GM19193 (cell line): ENCODE measurements around the gene LPIN1.

Source experiments
- POLR2A ChIP-seq: IDR thresholded peaks from 4 replicates; pipeline ENCODE4 v1.6.1; 2011; ENCODE audit not compliant: insufficient read depth, insufficient read length; ENCODE audit errors: extremely low read depth

Gene LPIN1, protein sequence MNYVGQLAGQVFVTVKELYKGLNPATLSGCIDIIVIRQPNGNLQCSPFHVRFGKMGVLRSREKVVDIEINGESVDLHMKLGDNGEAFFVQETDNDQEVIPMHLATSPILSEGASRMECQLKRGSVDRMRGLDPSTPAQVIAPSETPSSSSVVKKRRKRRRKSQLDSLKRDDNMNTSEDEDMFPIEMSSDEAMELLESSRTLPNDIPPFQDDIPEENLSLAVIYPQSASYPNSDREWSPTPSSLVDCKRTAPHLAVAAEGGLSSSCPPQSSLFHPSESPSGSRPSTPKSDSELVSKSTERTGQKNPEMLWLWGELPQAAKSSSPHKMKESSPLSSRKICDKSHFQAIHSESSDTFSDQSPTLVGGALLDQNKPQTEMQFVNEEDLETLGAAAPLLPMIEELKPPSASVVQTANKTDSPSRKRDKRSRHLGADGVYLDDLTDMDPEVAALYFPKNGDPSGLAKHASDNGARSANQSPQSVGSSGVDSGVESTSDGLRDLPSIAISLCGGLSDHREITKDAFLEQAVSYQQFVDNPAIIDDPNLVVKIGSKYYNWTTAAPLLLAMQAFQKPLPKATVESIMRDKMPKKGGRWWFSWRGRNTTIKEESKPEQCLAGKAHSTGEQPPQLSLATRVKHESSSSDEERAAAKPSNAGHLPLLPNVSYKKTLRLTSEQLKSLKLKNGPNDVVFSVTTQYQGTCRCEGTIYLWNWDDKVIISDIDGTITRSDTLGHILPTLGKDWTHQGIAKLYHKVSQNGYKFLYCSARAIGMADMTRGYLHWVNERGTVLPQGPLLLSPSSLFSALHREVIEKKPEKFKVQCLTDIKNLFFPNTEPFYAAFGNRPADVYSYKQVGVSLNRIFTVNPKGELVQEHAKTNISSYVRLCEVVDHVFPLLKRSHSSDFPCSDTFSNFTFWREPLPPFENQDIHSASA

DNA sequence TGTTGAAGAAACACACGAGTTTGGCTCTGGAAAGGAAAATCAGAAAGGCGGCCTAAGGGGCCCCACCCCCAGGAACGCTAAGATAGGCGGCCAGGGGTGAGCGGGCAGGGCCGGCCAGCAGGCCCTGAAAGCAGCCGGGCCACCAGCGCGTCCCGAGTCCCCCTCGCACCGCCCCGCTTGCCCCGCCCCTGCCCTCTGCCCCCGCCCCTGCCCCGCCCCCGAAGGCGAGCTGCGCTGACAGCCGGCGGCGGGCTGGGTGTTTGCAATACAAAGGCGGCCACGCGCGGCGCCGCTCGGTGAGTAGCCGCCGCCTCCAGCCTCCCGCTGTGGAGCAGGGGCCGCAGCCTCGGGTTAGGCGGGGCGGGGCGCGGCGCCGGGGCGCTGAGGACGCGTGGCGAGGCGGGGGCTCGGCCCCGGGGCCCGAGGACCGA, at the start of gene LPIN1:
Gene LPIN1 (plus strand): TSS at position 257 of the 431 bp plus-strand sequence. CDS start 18,910 bp downstream, outside the sequence.
- peak; percentile 73 for TF ChIP-seq POLR2A

DNA sequence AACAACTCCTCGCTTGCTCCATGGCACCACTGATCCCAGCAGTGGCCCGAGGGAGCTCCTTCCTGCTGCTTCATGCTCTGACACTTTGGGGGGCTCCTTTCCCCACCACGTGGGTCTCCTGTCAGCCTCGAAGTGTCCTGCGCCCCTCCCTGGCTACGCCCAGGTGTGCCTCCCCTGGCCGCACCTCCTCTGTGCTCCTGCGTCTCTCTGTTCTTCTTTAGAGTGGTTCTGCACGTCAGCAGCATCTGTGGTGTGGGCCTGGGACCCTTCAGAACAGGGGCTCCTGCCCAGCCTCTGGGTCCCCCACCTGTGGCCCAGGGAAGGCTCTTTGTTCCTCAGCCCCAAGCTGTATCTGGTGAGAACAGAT, 49.7 kb upstream of the LPIN1 start:
- no peak for TF ChIP-seq POLR2A

DNA sequence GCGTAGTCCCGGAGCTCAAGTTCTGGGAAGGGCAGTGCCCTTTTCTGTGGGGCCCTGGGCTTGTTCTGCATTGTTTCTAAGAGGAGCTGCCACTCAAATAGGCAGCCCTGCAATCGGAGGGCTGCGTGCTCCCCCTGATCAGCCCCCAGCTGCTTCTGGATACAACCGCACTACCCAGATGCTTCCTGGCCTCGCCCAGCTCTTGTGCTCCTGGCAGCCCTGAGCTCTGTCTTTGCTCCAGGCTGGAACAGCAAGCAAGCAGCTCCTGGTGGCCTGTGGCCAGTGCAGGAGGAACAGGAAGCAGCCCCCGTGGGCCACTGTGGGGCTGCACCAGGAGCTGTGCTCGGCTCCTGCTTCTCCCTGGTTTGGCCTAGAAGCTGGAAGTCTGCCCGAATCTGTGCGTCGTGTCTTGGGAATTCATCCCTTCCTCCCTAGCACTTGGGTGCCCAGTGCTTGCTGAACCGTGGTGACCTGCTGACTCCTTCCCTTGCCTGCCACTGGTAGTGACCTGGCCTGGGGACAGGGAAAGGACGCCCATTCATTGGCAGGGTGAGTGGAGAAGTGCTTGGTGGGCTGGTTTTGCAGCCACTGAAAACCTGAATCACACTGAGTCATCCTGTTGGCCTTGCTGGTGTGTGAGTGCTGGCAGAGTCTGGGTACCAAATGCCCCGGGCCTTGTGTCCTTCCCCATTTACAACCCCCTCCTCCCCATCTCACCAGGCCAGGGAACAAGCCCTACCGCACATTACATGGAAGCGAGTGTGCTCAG, 49.1 kb upstream of the LPIN1 start:
- no peak for TF ChIP-seq POLR2A

DNA sequence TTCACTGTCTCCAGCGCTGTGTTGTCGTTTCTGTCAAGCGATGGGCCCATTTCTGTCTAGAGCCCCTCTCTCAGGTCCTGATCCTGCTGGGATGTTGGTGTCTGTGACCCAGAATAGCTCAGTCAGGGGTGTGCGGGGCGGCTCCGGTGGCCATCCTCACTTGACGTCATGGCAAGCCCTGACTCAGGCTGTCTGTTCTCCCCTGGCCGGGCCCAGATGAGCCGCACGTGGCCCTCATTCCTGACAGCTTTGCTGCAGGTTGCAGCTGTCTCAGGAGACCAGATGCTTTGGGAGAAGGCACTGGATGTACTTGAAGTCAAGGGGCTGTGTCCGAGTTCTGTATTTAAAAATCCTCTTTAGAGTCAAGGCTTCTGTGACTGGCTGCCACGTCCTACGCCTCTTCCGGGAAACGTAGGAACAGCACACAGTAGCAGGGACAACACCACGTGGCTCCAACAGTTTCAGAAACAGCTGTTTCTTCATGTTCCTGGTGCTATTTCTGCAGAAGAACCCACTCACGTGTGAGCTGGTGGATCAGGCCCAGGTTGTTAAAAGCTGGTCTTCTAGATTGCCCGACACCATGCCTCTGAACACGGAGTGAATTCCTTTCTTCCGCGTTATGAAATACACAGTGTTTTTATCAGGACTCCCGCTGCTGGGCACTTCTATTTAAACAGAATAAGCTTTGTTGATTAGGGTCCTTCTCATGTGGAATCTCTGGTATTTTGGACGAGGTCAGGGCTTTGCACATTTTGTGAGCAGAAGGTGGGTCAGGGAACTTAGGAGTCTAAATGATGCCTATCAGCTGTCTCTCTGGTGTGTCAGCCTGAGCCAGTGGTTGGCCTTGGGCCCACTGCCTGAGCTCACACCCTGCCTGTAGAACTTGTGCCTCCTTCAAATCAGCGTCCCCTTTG, 48.2 kb upstream of the LPIN1 start:
- TF ChIP-seq POLR2A, result no peak

DNA sequence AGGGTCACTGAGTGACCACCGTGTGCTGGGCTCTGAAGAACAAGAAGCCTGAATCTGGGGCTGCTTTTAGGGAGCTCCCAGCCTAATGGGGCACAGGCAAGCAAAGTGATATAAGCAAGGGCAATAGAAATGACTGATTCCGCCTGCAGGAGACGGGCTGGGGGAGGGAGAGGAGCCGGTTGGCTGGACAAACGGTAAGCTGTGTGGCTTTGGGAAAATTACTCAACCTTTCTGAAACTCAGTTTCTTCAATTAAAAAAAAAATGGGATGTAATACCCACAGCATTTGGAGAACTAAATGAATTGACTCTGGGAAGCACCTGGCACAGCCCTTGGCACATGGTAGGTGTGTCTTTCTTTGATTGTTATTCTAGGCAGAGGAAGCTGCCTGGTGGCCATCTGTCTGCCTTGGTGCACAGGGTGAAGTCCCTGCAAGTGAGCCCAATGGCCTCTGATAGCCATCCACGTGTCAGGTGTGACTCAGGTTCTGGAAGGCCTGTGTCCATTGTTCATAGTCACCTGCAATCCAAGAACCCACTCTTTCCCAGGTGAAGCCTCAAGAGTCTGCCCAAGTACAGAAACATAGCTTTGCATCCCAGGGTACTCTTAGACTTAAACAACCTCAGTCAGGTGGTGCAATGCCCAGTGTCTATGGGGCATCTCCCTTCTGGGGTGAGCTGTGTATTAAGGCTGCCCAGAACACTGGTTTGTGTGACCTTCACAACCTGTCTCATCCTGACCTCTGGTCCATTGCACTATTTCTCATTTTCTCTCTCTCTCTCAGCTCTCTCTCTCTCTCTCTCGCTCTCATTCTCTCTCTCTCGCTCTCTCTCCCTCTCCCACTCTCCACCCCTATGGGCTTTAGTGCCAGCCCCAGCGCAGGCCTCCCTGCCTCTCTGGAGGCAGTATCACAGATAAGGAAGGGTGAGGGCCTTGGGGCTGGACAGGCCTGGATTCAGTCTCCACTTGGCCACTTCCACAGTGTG, 46.5 kb upstream of the LPIN1 start:
- TF ChIP-seq POLR2A, result no peak

DNA sequence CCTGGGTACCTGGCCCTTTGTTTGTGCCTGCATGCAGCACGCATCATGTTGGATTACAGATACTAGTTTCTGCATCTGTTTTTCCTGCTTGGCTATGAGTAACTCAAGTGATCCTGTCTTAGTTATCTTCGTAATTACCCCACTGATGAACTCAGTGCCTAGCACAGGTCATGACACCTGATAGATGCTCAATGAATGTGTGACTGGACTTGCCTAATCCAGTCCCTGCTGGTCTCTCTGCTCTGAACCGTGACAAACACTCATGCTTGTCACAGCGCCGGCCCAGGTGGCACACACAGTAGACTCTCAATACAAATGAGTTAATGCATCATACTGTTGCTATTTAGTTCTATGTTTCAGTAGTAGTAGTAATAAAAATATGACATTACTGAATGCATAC, 45.2 kb upstream of the LPIN1 start:
- no peak for TF ChIP-seq POLR2A

DNA sequence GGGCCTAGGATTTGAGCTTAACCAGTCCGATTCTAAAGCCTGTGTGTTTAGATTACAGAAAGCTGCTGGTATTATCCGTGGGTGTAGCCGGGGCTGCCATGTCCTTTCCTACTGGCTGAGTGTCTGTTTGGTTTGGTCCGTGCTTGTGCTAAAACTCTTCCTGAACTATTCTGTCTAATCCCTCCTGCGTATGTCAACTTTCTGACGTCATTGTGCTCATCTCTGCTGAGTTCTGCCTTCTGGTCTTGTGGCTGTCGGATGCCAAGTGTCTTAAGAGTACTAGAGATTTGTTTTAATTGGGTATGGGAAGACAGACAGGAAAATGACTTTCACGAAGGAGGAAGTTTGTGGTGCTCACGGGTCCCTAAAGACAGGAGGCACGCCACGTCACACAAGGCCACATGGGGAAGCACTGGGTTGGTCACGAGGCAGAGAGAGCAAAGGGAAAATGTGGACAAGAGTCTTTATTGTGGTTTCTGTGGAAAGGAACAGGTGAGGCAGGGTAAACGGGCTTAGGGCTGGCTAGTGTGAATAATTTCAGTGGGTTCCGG, 44.6 kb upstream of the LPIN1 start:
- no peak for TF ChIP-seq POLR2A

DNA sequence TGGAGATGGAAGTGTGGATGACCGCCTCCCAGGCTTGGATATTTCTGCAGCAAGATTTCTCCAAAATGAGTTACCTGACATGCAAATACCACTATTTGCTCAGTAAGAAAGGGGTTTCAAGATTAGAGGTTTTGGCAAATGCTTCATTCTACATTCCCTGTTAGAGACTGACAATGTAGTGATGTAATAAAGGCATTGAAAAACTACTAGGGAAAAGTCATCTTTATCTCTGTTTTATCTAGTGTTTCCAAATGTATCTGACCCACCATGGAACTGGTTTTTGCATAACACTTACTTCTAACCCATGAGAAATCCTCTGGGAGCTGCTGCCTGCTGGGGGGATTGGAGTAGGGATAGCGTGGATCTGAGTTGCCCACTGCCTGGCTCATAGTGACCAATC, 43.5 kb upstream of the LPIN1 start:
- TF ChIP-seq POLR2A, result no peak

DNA sequence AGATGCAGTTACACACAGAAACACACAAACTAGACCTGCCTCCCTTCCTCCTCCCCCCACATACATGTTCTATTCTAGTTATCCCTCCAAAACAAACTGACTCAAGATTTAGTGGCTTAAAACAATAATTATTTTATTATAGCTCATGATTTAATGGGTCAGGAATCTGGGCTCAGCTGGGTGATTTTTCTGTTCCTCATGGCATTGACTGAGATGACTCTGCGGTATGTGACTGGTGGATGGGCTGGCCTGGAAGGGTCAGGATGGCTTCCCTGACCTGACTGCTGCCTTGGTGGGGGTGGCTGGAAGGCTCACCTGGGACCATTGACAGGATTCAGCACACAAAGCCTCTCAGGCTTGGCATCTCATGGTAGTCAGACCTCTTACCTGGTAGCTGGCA, 42.7 kb upstream of the LPIN1 start:
- no peak for TF ChIP-seq POLR2A

DNA sequence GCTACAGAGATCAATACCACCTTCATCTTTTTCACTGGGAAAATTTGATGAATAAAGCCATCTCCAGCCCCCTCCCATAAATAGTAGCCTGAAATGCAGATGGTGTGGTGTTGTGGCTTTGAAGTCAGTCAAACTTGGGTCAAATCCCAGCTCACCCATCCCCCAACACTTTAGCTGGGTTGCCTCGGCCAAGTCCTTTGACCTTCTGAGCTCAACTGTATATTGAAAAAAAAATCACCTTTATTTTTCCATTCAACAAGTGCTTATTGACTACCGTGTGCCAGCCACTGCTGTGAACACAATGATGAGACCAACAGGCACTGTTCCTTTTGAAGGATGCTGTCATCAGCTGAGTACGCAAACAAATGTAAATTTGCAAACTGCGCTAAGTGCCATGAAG, 41.4 kb upstream of the LPIN1 start:
- TF ChIP-seq POLR2A, result no peak

DNA sequence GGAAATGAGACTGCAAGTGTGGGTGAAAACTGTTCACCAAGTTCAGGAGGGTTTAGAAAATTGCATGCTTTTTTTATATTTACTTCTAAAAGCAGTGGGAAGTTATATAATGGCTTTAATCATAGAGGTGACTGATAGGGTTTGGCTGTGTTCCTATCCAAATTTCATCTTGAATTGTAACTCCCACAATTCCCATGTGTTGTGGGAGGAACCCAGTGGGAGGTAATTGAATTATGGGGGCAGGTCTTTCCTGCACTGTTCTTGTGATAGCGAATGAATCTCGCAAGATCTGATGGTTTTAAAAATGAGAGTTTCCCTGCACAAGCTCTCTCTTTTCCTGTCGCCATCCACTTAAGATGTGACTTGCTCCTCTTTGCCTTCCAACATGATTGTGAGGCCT, 40.7 kb upstream of the LPIN1 start:
- TF ChIP-seq POLR2A, result no peak

DNA sequence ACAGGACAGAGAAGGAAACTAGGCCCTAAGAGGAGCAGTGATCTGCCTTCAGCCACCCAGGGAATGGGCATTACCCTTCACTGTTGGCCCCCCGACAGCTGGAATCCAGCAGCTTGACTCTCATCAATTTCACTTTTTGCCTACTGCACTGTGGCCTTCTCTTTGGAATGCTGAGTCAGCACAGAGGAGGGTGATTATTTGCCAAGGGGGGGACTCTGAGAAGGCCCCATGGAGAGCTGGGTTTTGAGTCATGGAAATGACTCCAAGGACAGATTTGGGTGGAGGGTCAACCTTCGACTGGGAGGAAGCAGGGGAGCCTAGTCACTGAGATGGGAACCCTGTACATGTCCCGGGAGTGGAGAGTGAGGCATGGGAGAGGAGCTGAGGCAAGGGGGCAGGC, 38.3 kb upstream of the LPIN1 start:
- no peak for TF ChIP-seq POLR2A

DNA sequence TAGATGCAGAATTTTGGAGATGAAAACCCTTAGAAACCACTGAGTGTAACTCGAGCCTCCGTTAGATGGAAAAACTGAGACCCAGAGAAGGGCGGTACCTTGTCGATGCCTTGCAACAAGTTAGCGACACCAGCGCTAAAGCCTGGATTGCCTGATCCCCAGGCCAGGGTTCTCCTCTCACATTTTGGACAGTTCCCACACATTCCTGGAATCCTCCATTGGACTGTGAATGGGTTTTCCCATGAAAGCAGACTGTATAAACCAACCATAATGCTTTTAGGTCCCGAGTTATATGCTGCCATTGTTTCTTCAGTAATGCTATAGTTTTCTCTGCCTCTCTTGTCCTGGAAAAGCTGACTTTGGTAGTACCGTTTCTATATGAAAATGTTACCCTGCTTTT, 37.1 kb upstream of the LPIN1 start:
- no peak for TF ChIP-seq POLR2A

DNA sequence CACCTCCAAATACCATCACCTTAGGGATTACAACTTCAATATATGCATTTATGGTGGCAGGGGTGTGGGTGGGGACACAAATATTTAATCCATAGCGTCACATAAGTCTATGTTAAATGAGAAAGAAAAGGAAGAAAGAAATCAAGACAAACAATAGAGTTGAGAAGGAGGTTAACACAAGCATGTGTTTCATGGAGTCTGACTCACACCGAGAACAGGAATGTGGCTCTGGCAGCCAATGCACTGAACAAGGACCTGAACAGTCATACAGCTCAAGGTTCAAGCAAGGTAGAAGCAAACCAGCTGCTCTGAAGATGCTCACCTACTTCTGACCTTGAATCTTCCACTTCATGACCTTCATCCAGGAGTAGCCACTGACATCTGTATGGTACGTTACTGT, 36.2 kb upstream of the LPIN1 start:
- no peak for TF ChIP-seq POLR2A
